ENCODE results near the gene RAB40C.

RAB40C gene

GRCh38 chr16:575354-576196 is 14.3 kb upstream of the RAB40C start:
- no peak for DNase-seq (ENCODE audit: low read depth, low spot score)

- no peak for DNase-seq (ENCODE audit: low read depth, low spot score)
These were observed 13.6 kb upstream of the RAB40C start for GRCh38 chr16:576197-576822.

DNA sequence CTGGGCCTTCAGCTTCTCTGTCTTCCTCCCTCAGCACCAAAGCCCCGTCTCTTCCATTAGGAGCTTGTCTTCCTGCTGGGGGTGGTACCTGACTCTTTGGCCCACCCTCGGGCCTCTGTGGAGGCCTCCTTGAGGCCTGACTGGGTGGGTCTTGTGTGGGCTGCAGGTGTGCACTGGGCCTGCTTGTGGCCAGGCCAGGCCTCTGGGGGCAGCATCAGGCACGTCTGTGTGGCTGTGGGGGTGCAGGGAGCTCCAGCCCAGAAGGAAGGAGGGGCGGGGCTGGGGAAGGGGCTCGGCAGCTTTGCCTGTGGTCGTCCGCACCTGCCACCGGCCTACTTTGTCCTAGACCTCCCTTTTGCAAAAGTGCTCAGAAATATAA is 13.1 kb upstream of the RAB40C start:
- DNase-seq (ENCODE audit: low read depth, low spot score) = no peak

DNA sequence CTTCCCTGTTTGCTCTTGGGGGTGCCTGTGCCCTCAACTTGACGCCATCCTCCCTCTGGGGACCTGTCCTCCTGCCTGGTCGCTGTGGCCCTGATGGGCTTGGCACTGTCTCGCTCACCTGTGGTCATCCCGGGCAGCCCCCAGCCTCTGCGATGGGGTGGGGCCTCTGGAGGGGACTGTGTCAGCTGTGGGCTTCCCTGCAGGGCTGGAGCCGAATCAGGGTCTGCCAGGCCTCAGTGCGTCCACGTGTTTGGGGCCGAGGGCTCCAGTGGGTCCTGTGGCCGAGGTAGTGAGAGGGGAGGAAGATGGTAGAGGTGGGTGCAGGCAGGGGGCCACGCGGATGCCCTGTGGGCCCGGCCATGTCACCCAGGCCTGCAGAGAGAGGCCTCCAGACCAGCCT is 12.1 kb upstream of the RAB40C start:
- no peak for DNase-seq (ENCODE audit: low read depth, low spot score)

GRCh38 chr16:578232-578869 is 11.5 kb upstream of the RAB40C start:
- no peak for DNase-seq (ENCODE audit: low read depth, low spot score)

- DNase-seq (ENCODE audit: low read depth, low spot score) = peak; percentile 89
These were observed 10.9 kb upstream of the RAB40C start for GRCh38 chr16:578870-579405.

GRCh38 chr16:580141-580945 is 9.5 kb upstream of the RAB40C start:
- DNase-seq (ENCODE audit: low read depth, low spot score) = no peak

GRCh38 chr16:580946-581498 is 8.8 kb upstream of the RAB40C start:
- no peak for DNase-seq (ENCODE audit: low read depth, low spot score)

DNA sequence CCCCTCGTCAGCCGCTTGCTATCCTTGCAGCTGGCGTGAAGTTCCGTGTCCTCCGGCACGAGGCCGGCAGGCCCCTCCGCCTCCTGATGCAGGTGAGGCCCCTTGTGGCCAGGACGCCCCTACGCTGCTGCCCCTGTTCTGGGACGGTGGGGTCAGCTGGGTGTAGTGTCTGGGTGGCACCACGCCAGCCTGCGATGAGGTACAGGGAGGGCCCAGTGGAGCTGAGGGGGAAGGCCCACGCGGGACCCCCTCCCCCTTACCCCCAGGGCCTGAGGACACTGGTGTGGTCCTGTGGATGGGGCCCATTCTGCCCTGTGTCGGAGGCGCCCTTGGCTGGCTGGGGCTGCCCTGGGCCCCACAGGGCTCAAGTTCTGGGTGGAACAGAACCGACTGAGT is 7.7 kb upstream of the RAB40C start:
- DNase-seq (ENCODE audit: low read depth, low spot score) = no peak

DNA sequence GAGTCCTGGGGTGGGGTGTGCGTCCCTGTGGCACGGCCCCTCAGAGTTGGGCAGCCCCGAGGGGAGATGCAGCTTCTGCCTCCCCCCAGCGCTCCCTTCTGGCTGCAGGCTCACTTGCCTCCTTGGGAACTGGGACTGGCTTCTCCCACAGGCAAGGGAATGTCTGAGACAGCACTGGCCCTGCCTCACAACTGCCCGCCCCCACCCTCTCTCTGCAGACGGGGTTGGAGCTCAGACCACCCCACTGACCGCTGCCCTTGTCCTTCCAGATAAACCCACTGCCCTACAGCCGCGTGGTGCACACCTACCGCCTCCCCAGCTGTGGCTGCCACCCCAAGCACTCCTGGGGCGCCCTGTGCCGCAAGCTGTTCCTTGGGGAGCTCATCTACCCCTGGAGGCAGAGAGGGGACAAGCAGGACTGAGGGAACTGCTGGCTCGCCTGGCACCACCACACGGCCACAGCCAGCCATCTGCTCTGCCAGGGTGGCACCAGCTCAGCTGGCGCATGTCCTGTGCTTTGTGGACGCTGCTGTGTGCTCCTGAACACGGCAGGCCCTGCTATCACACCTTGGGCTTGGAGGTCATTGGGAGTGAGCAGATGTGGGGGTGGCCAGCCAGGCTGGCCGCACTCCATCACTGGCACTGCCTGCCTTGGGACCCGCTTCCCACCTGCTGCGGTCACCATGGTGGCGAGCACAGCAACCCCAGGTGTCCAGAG is 7.1 kb upstream of the RAB40C start:
- DNase-seq (ENCODE audit: low read depth, low spot score) = no peak

DNA sequence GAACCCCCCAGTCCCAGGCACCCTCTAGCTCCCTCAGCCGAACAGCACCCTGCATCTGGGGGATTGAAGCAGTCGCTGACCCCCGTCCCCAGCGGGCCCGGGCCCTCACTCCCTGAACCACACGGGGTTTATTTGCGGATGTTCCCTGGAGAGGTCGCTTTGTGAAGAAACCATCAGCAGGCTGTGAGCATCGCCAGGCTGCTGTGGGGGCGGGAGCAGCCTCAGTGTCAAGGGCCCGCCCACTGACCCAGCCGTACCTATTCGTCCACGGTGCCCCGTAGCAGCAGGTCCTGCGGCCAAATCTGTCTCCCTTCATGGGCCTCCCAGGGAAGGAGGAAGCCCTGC is 6.4 kb upstream of the RAB40C start:
- DNase-seq (ENCODE audit: low read depth, low spot score) = no peak

DNA sequence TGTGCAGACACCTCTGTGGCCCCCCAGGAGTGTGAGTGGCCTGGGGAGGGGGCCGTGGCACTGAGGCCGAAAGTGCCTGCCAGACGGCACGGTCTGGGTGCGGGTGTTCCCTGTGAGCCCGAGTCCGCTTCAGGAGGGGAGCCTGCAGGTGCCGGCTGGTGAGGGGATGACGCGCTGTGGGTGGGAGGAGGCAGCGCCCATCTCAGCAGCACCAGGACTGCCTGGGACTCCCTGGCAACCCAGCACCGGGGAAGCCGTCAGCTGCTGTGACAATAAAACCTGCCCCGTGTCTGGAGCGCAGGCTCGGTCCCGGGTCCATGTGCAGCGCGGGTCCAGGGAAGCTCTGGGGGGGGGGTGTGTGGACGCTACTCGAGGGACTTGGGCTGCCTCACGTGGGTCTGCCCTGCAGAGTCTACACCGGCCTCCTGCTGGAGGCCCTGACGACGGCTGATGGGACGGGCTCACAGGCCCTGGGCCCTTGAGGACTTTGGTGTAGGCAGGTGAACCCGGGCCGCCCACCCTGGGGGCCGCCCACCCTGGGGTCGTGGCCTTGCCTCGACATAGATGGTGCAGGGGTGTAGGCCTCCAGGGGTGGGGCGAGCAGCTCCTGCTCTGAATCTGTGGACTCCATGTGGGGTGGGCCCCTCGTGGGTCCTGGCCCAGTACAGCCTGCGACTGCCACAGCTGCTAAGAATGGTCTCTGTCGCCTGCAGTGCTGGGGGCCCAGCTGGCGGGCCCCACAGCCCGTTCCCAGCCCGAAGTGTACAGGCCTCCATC is 5.9 kb upstream of the RAB40C start:
- DNase-seq (ENCODE audit: low read depth, low spot score) = no peak

GRCh38 chr16:585351-585750 is 4.5 kb upstream of the RAB40C start:
- DNase-seq (ENCODE audit: low read depth, low spot score) = peak; percentile 35

GRCh38 chr16:586047-586644 is 3.7 kb upstream of the RAB40C start:
- DNase-seq (ENCODE audit: low read depth, low spot score) = no peak

GRCh38 chr16:586645-587590 is 2.9 kb upstream of the RAB40C start:
- DNase-seq (ENCODE audit: low read depth, low spot score) = no peak

GRCh38 chr16:588639-588888 is 1.3 kb upstream of the RAB40C start:
- peak; percentile 67 for DNase-seq (ENCODE audit: low read depth, low spot score)

DNA sequence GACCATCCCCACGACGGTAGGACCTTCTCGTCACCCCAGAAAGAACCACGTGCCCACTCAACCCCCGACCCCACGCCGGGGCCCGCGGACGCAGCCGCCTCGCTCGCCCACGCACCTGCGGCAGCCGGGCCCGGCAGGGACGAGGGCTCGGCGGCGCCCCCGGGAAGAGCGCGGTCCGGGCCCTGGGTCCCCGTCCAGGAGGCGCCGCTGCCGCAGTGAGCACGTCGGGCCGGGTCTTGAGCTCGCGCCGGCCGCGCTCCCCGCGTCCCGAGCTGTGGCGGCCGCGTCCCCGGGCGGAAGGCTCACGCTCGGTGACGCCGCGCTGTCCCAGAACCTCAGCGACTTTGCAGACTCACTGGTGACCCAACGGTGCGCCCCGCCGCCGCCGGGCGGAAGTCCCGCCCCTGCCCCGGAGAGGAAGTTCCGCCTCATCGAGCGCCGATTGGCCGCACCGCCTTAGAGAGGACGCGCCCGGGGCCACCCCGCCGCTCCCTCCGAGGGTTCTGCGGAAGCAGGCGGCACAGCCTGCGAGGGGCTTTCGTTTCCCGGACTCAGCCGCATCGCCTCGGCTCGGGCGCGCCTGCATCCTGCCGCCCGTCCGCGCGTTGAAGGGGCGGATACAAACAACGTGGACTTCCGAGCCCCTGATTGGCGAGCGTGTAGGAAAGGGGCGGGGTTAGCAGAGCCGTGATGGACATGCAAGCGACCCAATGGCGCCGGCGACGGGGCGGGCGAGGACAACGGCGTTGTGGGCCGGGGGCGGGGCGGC is 793 bp upstream of the RAB40C start:
- DNase-seq (ENCODE audit: low read depth, low spot score) = peak; percentile 98

DNA sequence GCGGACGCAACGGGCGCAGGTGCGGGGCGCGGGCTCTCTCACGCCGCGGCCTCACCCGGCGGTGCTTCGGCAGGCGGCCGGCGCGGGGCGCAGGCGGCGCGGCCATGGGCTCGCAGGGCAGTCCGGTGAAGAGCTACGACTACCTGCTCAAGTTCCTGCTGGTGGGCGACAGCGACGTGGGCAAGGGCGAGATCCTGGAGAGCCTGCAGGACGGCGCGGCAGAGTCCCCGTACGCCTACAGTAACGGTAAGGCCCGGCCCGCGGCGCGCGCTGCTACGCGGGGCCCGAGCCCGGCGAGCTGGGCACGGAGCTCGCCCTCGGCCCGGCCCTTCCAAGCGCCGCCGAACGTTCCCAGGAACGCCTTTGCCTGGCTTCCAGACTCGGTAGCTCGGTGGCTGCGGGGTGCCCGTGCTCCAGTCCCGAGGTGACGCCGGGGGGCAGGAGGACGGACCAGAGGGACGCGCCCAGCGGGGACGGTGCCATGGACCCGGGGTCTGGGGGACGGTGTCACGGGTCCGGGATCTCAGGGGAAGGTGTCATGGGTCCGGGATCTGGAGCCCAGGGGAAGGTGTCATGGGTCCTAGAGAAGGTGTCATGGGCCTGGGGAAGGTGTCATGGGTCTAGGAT is 435 bp downstream of the RAB40C start:
- peak; percentile 32 for DNase-seq (ENCODE audit: low read depth, low spot score)

Measured in ELF-1 (cell line).